ENCODE results near the gene PRPF39.

Gene PRPF39

GRCh38 chr14:45135659-45136395 is 51.9 kb downstream of the PRPF39 start, which contains the start of gene FANCM (continued):
- no peak for TF ChIP-seq ZNF747 (tag by site-specific recombination; IDR thresholded peaks at IDR 0.05)
- no peak for TF ChIP-seq TRIM28 (IDR thresholded peaks at IDR 0.05; ENCODE audit: borderline replicate concordance, low read length)
- TF ChIP-seq BCL11B (tag by site-specific recombination; IDR thresholded peaks at IDR 0.05; ENCODE audit: low read depth), result no peak
- TF ChIP-seq ZNF140 (tag by site-specific recombination; IDR thresholded peaks at IDR 0.05), result no peak
- no peak for TF ChIP-seq FEZF1 (tag by site-specific recombination; IDR thresholded peaks at IDR 0.05)
- no peak for TF ChIP-seq ZNF785 (tag by site-specific recombination; IDR thresholded peaks at IDR 0.05)
- no peak for TF ChIP-seq REPIN1 (tag by site-specific recombination; IDR thresholded peaks at IDR 0.05; ENCODE audit: low read depth)
- no peak for TF ChIP-seq ZNF23 (tag by site-specific recombination; IDR thresholded peaks at IDR 0.05; ENCODE audit: borderline replicate concordance)
- TF ChIP-seq MZF1 (tag by site-specific recombination; IDR thresholded peaks at IDR 0.05; ENCODE audit: borderline replicate concordance), result peak; percentile 32; the same call in 1 of the 2 replicates
- peak; percentile 95 for TF ChIP-seq ZBTB6 (tag by site-specific recombination; IDR thresholded peaks at IDR 0.05)
- no peak for TF ChIP-seq ZNF175 (tag by site-specific recombination; IDR thresholded peaks at IDR 0.05)
- no peak for TF ChIP-seq ZSCAN16 (tag by site-specific recombination; IDR thresholded peaks at IDR 0.05)
- no peak for TF ChIP-seq ZNF423 (tag by site-specific recombination; IDR thresholded peaks at IDR 0.05)
- no peak for TF ChIP-seq ZNF707 (tag by site-specific recombination; IDR thresholded peaks at IDR 0.05)
- 0 out of 2 replicates have a peak, but pooled peaks have one; percentile 16 for TF ChIP-seq IKZF3 (tag by site-specific recombination; IDR thresholded peaks at IDR 0.05)
- no peak for TF ChIP-seq SALL2 (tag by site-specific recombination; IDR thresholded peaks at IDR 0.05; ENCODE audit: borderline replicate concordance)
- no peak for TF ChIP-seq PBX3 (CRISPR knock-in tag; IDR thresholded peaks at IDR 0.05)
- TF ChIP-seq ZNF37A (tag by site-specific recombination; IDR thresholded peaks at IDR 0.05), result no peak
- no peak for TF ChIP-seq ZNF157 (tag by site-specific recombination; IDR thresholded peaks at IDR 0.05)
- TF ChIP-seq ZNF560 (tag by site-specific recombination; IDR thresholded peaks at IDR 0.05; ENCODE audit: borderline replicate concordance), result no peak
- no peak for TF ChIP-seq ZNF701 (tag by site-specific recombination; IDR thresholded peaks at IDR 0.05)
- TF ChIP-seq ZNF433 (tag by site-specific recombination; IDR thresholded peaks at IDR 0.05; ENCODE audit: low read depth), result no peak
- TF ChIP-seq GLI4 (tag by site-specific recombination; IDR thresholded peaks at IDR 0.05), result no peak
- TF ChIP-seq KLF17 (tag by site-specific recombination; IDR thresholded peaks at IDR 0.05), result no peak
- TF ChIP-seq ZNF211 (tag by site-specific recombination; IDR thresholded peaks at IDR 0.05; ENCODE audit: low read depth), result no peak
- no peak for TF ChIP-seq ZBTB8A (tag by site-specific recombination; IDR thresholded peaks at IDR 0.05)
- TF ChIP-seq ZNF155 (tag by site-specific recombination; IDR thresholded peaks at IDR 0.05), result no peak
- TF ChIP-seq ZNF596 (tag by site-specific recombination; IDR thresholded peaks at IDR 0.05), result no peak
- no peak for TF ChIP-seq ZNF664 (tag by site-specific recombination; IDR thresholded peaks at IDR 0.05)
- TF ChIP-seq ZNF555 (tag by site-specific recombination; conservative IDR thresholded peaks at IDR 0.05), result no peak
- TF ChIP-seq ZNF184 (tag by site-specific recombination; IDR thresholded peaks at IDR 0.05), result peak; percentile 31; the same call in 1 of the 2 replicates
- TF ChIP-seq ZSCAN30 (tag by site-specific recombination; IDR thresholded peaks at IDR 0.05), result no peak
- TF ChIP-seq HOXC10 (CRISPR knock-in tag; IDR thresholded peaks at IDR 0.05), result no peak
- no peak for TF ChIP-seq ZNF148 (tag by site-specific recombination; IDR thresholded peaks at IDR 0.05; ENCODE audit: borderline replicate concordance)
- TF ChIP-seq ZNF510 (tag by site-specific recombination; IDR thresholded peaks at IDR 0.05; ENCODE audit: insufficient replicate concordance), result no peak
- no peak for TF ChIP-seq SP3 (tag by site-specific recombination; IDR thresholded peaks at IDR 0.05)
- TF ChIP-seq ZNF391 (tag by site-specific recombination; IDR thresholded peaks at IDR 0.05; ENCODE audit: borderline replicate concordance, low read depth), result no peak
- no peak for TF ChIP-seq ZFHX2 (tag by site-specific recombination; conservative IDR thresholded peaks at IDR 0.05)

All from HEK293 (cell line).